ENCODE results near the gene PIAS2. TPM values are rescaled to one million over a fixed set of nuclear protein-coding genes. Genes with fewer than 3 reads are reported as not detected.

Gene PIAS2
- total RNA-seq, 1 donor from 2014 or later: 24.5 TPM

- Mint-ChIP-seq H3K4me3 (ENCODE audit: unreplicated experiment) (no peak overlapping the region), H3K36me3 (ENCODE audit: unreplicated experiment) (peaks cover 6% of the 10 kb centered on the region), H3K4me1 (ENCODE audit: low read depth, unreplicated experiment) (no peaks in the 10 kb centered on the region), H3K27me3 (ENCODE audit: unreplicated experiment) (peaks cover 4% of the 10 kb centered on the region), H3K27ac (ENCODE audit: unreplicated experiment) (no peak overlapping the region), H3K9me3 (ENCODE audit: unreplicated experiment) (no peaks in the 10 kb centered on the region)
- TF ChIP-seq, protein P1, sequence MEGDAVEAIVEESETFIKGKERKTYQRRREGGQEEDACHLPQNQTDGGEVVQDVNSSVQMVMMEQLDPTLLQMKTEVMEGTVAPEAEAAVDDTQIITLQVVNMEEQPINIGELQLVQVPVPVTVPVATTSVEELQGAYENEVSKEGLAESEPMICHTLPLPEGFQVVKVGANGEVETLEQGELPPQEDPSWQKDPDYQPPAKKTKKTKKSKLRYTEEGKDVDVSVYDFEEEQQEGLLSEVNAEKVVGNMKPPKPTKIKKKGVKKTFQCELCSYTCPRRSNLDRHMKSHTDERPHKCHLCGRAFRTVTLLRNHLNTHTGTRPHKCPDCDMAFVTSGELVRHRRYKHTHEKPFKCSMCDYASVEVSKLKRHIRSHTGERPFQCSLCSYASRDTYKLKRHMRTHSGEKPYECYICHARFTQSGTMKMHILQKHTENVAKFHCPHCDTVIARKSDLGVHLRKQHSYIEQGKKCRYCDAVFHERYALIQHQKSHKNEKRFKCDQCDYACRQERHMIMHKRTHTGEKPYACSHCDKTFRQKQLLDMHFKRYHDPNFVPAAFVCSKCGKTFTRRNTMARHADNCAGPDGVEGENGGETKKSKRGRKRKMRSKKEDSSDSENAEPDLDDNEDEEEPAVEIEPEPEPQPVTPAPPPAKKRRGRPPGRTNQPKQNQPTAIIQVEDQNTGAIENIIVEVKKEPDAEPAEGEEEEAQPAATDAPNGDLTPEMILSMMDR (IDR thresholded peaks at IDR 0.05; ENCODE audit: partially characterized antibody, unreplicated experiment): no peak
- no peak for DNase-seq
Observed at GRCh38 chr18:46789088-46789487, 128.2 kb downstream of the PIAS2 start.

- no peak overlapping the region for H3K27ac Mint-ChIP-seq (ENCODE audit: unreplicated experiment)
- no peak overlapping the region for H3K4me3 Mint-ChIP-seq (ENCODE audit: unreplicated experiment)
- H3K9me3 Mint-ChIP-seq (ENCODE audit: unreplicated experiment): no peaks in the 10 kb centered on the region
- H3K4me1 Mint-ChIP-seq (ENCODE audit: low read depth, unreplicated experiment): no peaks in the 10 kb centered on the region
- no peak for DNase-seq
- peaks cover 2% of the 10 kb centered on the region for H3K27me3 Mint-ChIP-seq (ENCODE audit: unreplicated experiment)
- TF ChIP-seq, protein P1 (IDR thresholded peaks at IDR 0.05; ENCODE audit: partially characterized antibody, unreplicated experiment): no peak
- peaks cover 6% of the 10 kb centered on the region for H3K36me3 Mint-ChIP-seq (ENCODE audit: unreplicated experiment)
Observed at GRCh38 chr18:46787674-46788073, 129.6 kb downstream of the PIAS2 start.

- TF ChIP-seq, protein P1 (IDR thresholded peaks at IDR 0.05; ENCODE audit: partially characterized antibody, unreplicated experiment): no peak
- DNase-seq: no peak
- H3K4me1 Mint-ChIP-seq (ENCODE audit: low read depth, unreplicated experiment): no peaks in the 10 kb centered on the region
- H3K4me3 Mint-ChIP-seq (ENCODE audit: unreplicated experiment): no peak overlapping the region
- H3K9me3 Mint-ChIP-seq (ENCODE audit: unreplicated experiment): peaks cover 2% of the 10 kb centered on the region
- H3K27ac Mint-ChIP-seq (ENCODE audit: unreplicated experiment): no peak overlapping the region
- no peaks in the 10 kb centered on the region for H3K36me3 Mint-ChIP-seq (ENCODE audit: unreplicated experiment)
- H3K27me3 Mint-ChIP-seq (ENCODE audit: unreplicated experiment): peaks cover 2% of the 10 kb centered on the region
Observed at GRCh38 chr18:46772357-46772756, 144.9 kb downstream of the PIAS2 start.

DNA sequence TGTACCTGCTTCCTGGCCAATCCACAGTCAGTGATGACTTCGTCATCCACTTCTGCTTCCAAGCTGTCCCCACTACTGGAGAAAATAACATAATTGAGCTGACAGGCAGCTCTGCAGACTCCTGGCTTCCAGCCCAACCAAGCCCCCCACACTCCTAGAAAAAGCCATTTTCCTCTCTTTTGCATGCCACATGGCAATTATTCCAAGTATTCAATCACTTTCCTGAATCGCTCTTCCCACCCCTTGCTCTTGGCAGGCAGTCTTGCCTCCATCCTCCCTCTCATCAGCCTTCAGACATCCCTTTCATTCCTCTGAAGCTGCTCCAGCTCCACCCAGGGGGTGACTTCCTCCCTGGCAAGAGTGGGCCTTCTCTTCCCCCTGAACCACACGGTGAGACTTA lies 146.2 kb downstream of the PIAS2 start:
- Mint-ChIP-seq H3K27ac (ENCODE audit: unreplicated experiment) (no peak overlapping the region), H3K9me3 (ENCODE audit: unreplicated experiment) (peaks cover 2% of the 10 kb centered on the region), H3K36me3 (ENCODE audit: unreplicated experiment) (no peaks in the 10 kb centered on the region), H3K4me1 (ENCODE audit: low read depth, unreplicated experiment) (no peaks in the 10 kb centered on the region), H3K27me3 (ENCODE audit: unreplicated experiment) (peaks cover 2% of the 10 kb centered on the region), H3K4me3 (ENCODE audit: unreplicated experiment) (no peak overlapping the region)
- no peak for DNase-seq
- TF ChIP-seq, protein P1 (IDR thresholded peaks at IDR 0.05; ENCODE audit: partially characterized antibody, unreplicated experiment): no peak

GRCh38 chr18:46770708-46771107 lies 146.6 kb downstream of the PIAS2 start:
- DNase-seq: no peak
- Mint-ChIP-seq H3K27me3 (ENCODE audit: unreplicated experiment) (peaks cover 2% of the 10 kb centered on the region), H3K9me3 (ENCODE audit: unreplicated experiment) (peaks cover 2% of the 10 kb centered on the region), H3K27ac (ENCODE audit: unreplicated experiment) (no peak overlapping the region), H3K4me3 (ENCODE audit: unreplicated experiment) (no peak overlapping the region), H3K4me1 (ENCODE audit: low read depth, unreplicated experiment) (no peaks in the 10 kb centered on the region), H3K36me3 (ENCODE audit: unreplicated experiment) (no peaks in the 10 kb centered on the region)
- TF ChIP-seq, protein P1 (IDR thresholded peaks at IDR 0.05; ENCODE audit: partially characterized antibody, unreplicated experiment): no peak

Data from glutamatergic neuron (in vitro differentiated cells).